ENCODE results near the gene SPDYE18.
"Not testable (repeated sequence)": the region's sequence is repeated elsewhere in the genome, so short reads cannot be mapped to it uniquely, and the experiment has no call there.

SPDYE18 gene

DNA sequence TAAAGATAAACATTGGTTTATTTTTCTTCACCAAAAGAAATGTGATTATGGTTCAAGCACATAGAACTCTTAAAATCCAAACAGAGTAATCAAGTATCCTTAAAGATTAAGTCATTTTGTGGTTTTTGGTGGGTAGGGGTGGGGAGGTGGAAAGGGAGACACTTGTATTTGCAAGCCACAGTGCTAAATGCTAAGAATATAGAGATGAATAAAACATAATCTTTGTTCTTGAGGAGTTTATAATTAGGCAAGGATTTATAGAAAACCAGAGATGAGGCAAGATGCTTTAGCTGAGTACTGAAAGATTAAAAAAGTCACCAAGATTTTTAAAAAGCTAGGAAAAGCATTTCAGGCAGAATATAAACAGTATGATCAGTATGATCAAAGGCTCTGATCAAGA lies 40.3 kb upstream of the SPDYE18 start:
- not testable (repeated sequence) for H3K14ac ChIP-seq (ENCODE audit: low read length in 2 of 2); H3K4ac ChIP-seq (ENCODE audit: low read depth in 1 of 2, low read length in 2 of 2); H3K18ac ChIP-seq (ENCODE audit: low read depth in 1 of 2, low read length in 2 of 2); H2BK5ac ChIP-seq (ENCODE audit: low read depth, low read length, poor library complexity, severe bottlenecking); H3K4me1 ChIP-seq (ENCODE audit: control insufficient read depth, insufficient read depth, low read depth, low read length); H2AFZ ChIP-seq (ENCODE audit: low read depth, low read length); H2BK120ac ChIP-seq (ENCODE audit: low read depth, low read length); H3K9me3 ChIP-seq (ENCODE audit: control insufficient read depth, low read length); H2BK15ac ChIP-seq (ENCODE audit: low read depth, poor library complexity, severe bottlenecking); H3K27me3 ChIP-seq (ENCODE audit: control insufficient read depth in 1 of 2, insufficient read depth in 1 of 2, low read length in 2 of 2); H3K27ac ChIP-seq (ENCODE audit: low read length, poor library complexity, severe bottlenecking); H3K4me2 ChIP-seq (ENCODE audit: low read length, poor library complexity, severe bottlenecking); H4K91ac ChIP-seq (ENCODE audit: low read length); H3K9ac ChIP-seq (ENCODE audit: low read length); H2AK5ac ChIP-seq (ENCODE audit: low read length, severe bottlenecking); H3K4me3 ChIP-seq (ENCODE audit: insufficient read depth in 1 of 2, low read depth in 1 of 2, low read length in 2 of 2); H3K79me1 ChIP-seq (replicated peaks; ENCODE audit: low read length, poor library complexity, severe bottlenecking); H3K36me3 ChIP-seq (ENCODE audit: control insufficient read depth in 1 of 2, insufficient read depth in 2 of 2, low read depth in 1 of 2, low read length in 2 of 2); DNase-seq; H4K8ac ChIP-seq (ENCODE audit: low read length); H3K23ac ChIP-seq (ENCODE audit: low read length in 2 of 2); H2BK12ac ChIP-seq (ENCODE audit: low read length in 2 of 2)

DNA sequence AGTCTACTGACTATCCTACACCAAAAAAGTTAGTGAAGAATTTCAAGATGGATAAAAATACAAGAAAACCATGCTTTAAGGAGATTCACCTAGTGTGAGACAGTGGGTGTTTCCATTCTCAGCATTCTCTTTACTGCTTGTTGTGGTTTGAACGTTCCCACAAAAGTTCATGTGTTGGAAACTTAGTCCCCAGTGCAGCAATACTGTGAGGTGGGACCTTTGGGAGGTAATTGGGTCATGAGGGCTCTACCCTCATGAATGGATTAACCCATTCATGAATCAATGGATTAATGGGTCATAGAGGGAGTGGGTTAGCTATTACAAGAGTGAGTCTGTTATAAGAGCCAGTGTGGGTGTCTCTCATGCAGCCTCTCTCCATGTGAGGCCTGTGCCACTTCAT lies 38.8 kb upstream of the SPDYE18 start:
- H2BK15ac ChIP-seq (ENCODE audit: low read depth, poor library complexity, severe bottlenecking); H3K14ac ChIP-seq (ENCODE audit: low read length in 2 of 2); H3K4ac ChIP-seq (ENCODE audit: low read depth in 1 of 2, low read length in 2 of 2); H2BK120ac ChIP-seq (ENCODE audit: low read depth, low read length); H3K9me3 ChIP-seq (ENCODE audit: control insufficient read depth, low read length); H3K27me3 ChIP-seq (ENCODE audit: control insufficient read depth in 1 of 2, insufficient read depth in 1 of 2, low read length in 2 of 2); H3K23ac ChIP-seq (ENCODE audit: low read length in 2 of 2); H3K4me3 ChIP-seq (ENCODE audit: insufficient read depth in 1 of 2, low read depth in 1 of 2, low read length in 2 of 2); H3K9ac ChIP-seq (ENCODE audit: low read length); H3K79me1 ChIP-seq (replicated peaks; ENCODE audit: low read length, poor library complexity, severe bottlenecking); H2AFZ ChIP-seq (ENCODE audit: low read depth, low read length); H3K18ac ChIP-seq (ENCODE audit: low read depth in 1 of 2, low read length in 2 of 2); H2AK5ac ChIP-seq (ENCODE audit: low read length, severe bottlenecking); DNase-seq; H4K8ac ChIP-seq (ENCODE audit: low read length); H2BK12ac ChIP-seq (ENCODE audit: low read length in 2 of 2); H4K91ac ChIP-seq (ENCODE audit: low read length); H3K4me2 ChIP-seq (ENCODE audit: low read length, poor library complexity, severe bottlenecking); H3K27ac ChIP-seq (ENCODE audit: low read length, poor library complexity, severe bottlenecking); H2BK5ac ChIP-seq (ENCODE audit: low read depth, low read length, poor library complexity, severe bottlenecking); H3K36me3 ChIP-seq (ENCODE audit: control insufficient read depth in 1 of 2, insufficient read depth in 2 of 2, low read depth in 1 of 2, low read length in 2 of 2); H3K4me1 ChIP-seq (ENCODE audit: control insufficient read depth, insufficient read depth, low read depth, low read length): not testable (repeated sequence)
- WGBS, result 86% methylated on average over 1 of the region's 1 CpG

DNA sequence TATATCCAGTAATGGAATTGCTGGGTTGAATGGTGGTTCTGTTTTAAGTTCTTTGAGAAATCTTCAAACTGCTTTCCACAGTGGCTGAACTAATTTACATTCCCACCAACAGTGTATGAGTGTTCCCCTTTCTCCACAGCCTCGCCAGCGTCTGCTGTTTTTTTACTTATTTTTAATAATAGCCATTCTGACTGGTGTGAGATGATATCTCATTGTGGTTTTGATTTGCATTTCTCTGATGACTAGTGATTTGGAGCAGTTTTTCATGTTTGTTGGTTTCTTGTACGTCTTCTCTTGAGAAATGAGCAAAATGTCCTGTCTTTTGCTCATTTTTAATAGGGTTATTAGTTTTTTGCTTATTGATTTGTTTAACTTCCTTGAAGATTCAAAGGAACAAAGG lies 38.1 kb upstream of the SPDYE18 start:
- not testable (repeated sequence) for H2AK5ac ChIP-seq (ENCODE audit: low read length, severe bottlenecking); H3K23ac ChIP-seq (ENCODE audit: low read length in 2 of 2); H3K79me1 ChIP-seq (replicated peaks; ENCODE audit: low read length, poor library complexity, severe bottlenecking); H3K9me3 ChIP-seq (ENCODE audit: control insufficient read depth, low read length); H3K4me2 ChIP-seq (ENCODE audit: low read length, poor library complexity, severe bottlenecking); H3K4ac ChIP-seq (ENCODE audit: low read depth in 1 of 2, low read length in 2 of 2); H3K14ac ChIP-seq (ENCODE audit: low read length in 2 of 2); DNase-seq; H3K9ac ChIP-seq (ENCODE audit: low read length); H3K4me3 ChIP-seq (ENCODE audit: insufficient read depth in 1 of 2, low read depth in 1 of 2, low read length in 2 of 2); H3K36me3 ChIP-seq (ENCODE audit: control insufficient read depth in 1 of 2, insufficient read depth in 2 of 2, low read depth in 1 of 2, low read length in 2 of 2); H2BK15ac ChIP-seq (ENCODE audit: low read depth, poor library complexity, severe bottlenecking); H4K91ac ChIP-seq (ENCODE audit: low read length); H4K8ac ChIP-seq (ENCODE audit: low read length); H3K27me3 ChIP-seq (ENCODE audit: control insufficient read depth in 1 of 2, insufficient read depth in 1 of 2, low read length in 2 of 2); H2BK5ac ChIP-seq (ENCODE audit: low read depth, low read length, poor library complexity, severe bottlenecking); H3K27ac ChIP-seq (ENCODE audit: low read length, poor library complexity, severe bottlenecking); H2AFZ ChIP-seq (ENCODE audit: low read depth, low read length); H3K18ac ChIP-seq (ENCODE audit: low read depth in 1 of 2, low read length in 2 of 2); H2BK120ac ChIP-seq (ENCODE audit: low read depth, low read length); H2BK12ac ChIP-seq (ENCODE audit: low read length in 2 of 2); H3K4me1 ChIP-seq (ENCODE audit: control insufficient read depth, insufficient read depth, low read depth, low read length)
- no CpG with 5 or more reads among the region's 3 CpGs for WGBS

DNA sequence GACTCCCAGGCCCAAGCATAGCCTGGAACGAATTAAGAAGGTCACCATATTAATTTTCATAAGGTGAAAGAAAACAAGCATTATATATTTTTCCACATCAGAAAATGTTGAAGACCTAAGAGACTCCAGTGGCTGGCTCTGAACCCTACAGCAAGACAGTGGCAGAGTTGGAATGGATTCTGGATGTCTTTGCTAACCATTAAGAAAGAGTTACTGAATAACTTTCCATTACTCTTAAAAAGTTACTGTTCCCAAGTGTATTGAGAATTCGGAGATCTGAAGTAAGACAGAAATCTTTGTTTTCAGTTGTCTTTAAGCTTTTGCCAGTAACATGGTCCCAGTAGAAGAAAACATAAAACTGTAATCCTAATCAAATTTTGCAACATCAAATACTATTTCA lies 29.9 kb upstream of the SPDYE18 start:
- H3K23ac ChIP-seq (ENCODE audit: low read length in 2 of 2), result not testable (repeated sequence)
- WGBS, result no CpG with 5 or more reads among the region's 2 CpGs

More for the DNA sequence above, 29.9 kb upstream of the SPDYE18 start:
- not testable (repeated sequence) for H3K27ac ChIP-seq (ENCODE audit: low read length, poor library complexity, severe bottlenecking); H3K36me3 ChIP-seq (ENCODE audit: control insufficient read depth in 1 of 2, insufficient read depth in 2 of 2, low read depth in 1 of 2, low read length in 2 of 2); H2BK12ac ChIP-seq (ENCODE audit: low read length in 2 of 2); H4K91ac ChIP-seq (ENCODE audit: low read length); H3K4me1 ChIP-seq (ENCODE audit: control insufficient read depth, insufficient read depth, low read depth, low read length); DNase-seq; H2BK15ac ChIP-seq (ENCODE audit: low read depth, poor library complexity, severe bottlenecking); H2AFZ ChIP-seq (ENCODE audit: low read depth, low read length); H2BK5ac ChIP-seq (ENCODE audit: low read depth, low read length, poor library complexity, severe bottlenecking); H3K27me3 ChIP-seq (ENCODE audit: control insufficient read depth in 1 of 2, insufficient read depth in 1 of 2, low read length in 2 of 2); H3K9me3 ChIP-seq (ENCODE audit: control insufficient read depth, low read length); H3K79me1 ChIP-seq (replicated peaks; ENCODE audit: low read length, poor library complexity, severe bottlenecking); H3K14ac ChIP-seq (ENCODE audit: low read length in 2 of 2); H3K4me3 ChIP-seq (ENCODE audit: insufficient read depth in 1 of 2, low read depth in 1 of 2, low read length in 2 of 2); H3K4ac ChIP-seq (ENCODE audit: low read depth in 1 of 2, low read length in 2 of 2); H3K4me2 ChIP-seq (ENCODE audit: low read length, poor library complexity, severe bottlenecking); H3K18ac ChIP-seq (ENCODE audit: low read depth in 1 of 2, low read length in 2 of 2); H4K8ac ChIP-seq (ENCODE audit: low read length); H3K9ac ChIP-seq (ENCODE audit: low read length); H2AK5ac ChIP-seq (ENCODE audit: low read length, severe bottlenecking); H2BK120ac ChIP-seq (ENCODE audit: low read depth, low read length)

Measured in mesenchymal stem cell (in vitro differentiated cells and primary cell).